Measurements from ENCODE around the gene GRPEL2.
"Not testable (repeated sequence)": the region's sequence is repeated elsewhere in the genome, so short reads cannot be mapped to it uniquely, and the experiment has no call there.

The GRPEL2 gene

GRCh38 chr5:149375434-149375833 lies 30.1 kb downstream of the GRPEL2 start:
- in situ Hi-C loops (cut with MboI; ENCODE audit: low sequenced_read_pairs): no loop called here

GRCh38 chr5:149376104-149376503 lies 30.8 kb downstream of the GRPEL2 start:
- in situ Hi-C loops (cut with MboI; ENCODE audit: low sequenced_read_pairs): no loop called here

- in situ Hi-C loops (cut with MboI; ENCODE audit: low sequenced_read_pairs): no loop called here
Measured at GRCh38 chr5:149376711-149377447, 31.6 kb downstream of the GRPEL2 start.

GRCh38 chr5:149378241-149378820 lies 33.0 kb downstream of the GRPEL2 start:
- in situ Hi-C loops (cut with MboI; ENCODE audit: low sequenced_read_pairs): no loop called here

- in situ Hi-C loops (cut with MboI; ENCODE audit: low sequenced_read_pairs): no loop called here
Measured at GRCh38 chr5:149379177-149379761, 34.0 kb downstream of the GRPEL2 start, which contains the start of gene IL17B. Gene IL17B (minus strand): TSS chr5:149379292. CDS start chr5:149379225, 67 bp downstream.

- in situ Hi-C loops (cut with MboI; ENCODE audit: low sequenced_read_pairs): no loop called here
Measured at GRCh38 chr5:149379818-149380374, 34.6 kb downstream of the GRPEL2 start.

- in situ Hi-C loops (cut with MboI; ENCODE audit: low sequenced_read_pairs): no loop called here
Measured at GRCh38 chr5:149380466-149381121, 35.3 kb downstream of the GRPEL2 start.

GRCh38 chr5:149381261-149381985 lies 36.1 kb downstream of the GRPEL2 start:
- in situ Hi-C loops (cut with MboI; ENCODE audit: low sequenced_read_pairs): no loop called here

GRCh38 chr5:149381986-149382338 lies 36.7 kb downstream of the GRPEL2 start:
- in situ Hi-C loops (cut with MboI; ENCODE audit: low sequenced_read_pairs): no loop called here

GRCh38 chr5:149382517-149383220 lies 37.4 kb downstream of the GRPEL2 start:
- in situ Hi-C loops (cut with MboI; ENCODE audit: low sequenced_read_pairs): no loop called here

GRCh38 chr5:149383399-149383798 lies 38.1 kb downstream of the GRPEL2 start:
- in situ Hi-C loops (cut with MboI; ENCODE audit: low sequenced_read_pairs): no loop called here

- in situ Hi-C loops (cut with MboI; ENCODE audit: low sequenced_read_pairs): no loop called here
Measured at GRCh38 chr5:149386166-149386565, 40.9 kb downstream of the GRPEL2 start.

- in situ Hi-C loops (cut with MboI; ENCODE audit: low sequenced_read_pairs): no loop called here
Measured at GRCh38 chr5:149387081-149387631, 41.9 kb downstream of the GRPEL2 start.

- in situ Hi-C loops (cut with MboI; ENCODE audit: low sequenced_read_pairs): no loop called here
Measured at GRCh38 chr5:149387982-149388381, 42.7 kb downstream of the GRPEL2 start.

- in situ Hi-C loops (cut with MboI; ENCODE audit: low sequenced_read_pairs): no loop called here
Measured at GRCh38 chr5:149388498-149389190, 43.3 kb downstream of the GRPEL2 start.

- in situ Hi-C loops (cut with MboI; ENCODE audit: low sequenced_read_pairs): no loop called here
Measured at GRCh38 chr5:149389552-149390495, 44.5 kb downstream of the GRPEL2 start.

GRCh38 chr5:149391076-149391475 lies 45.8 kb downstream of the GRPEL2 start:
- in situ Hi-C loops (cut with MboI; ENCODE audit: low sequenced_read_pairs): not testable (repeated sequence)

GRCh38 chr5:149391524-149391923 lies 46.2 kb downstream of the GRPEL2 start:
- in situ Hi-C loops (cut with MboI; ENCODE audit: low sequenced_read_pairs): no loop called here

Measured in hTERT RPE-1 (cell line).